Common myeloid progenitor, CD34-positive (primary cell): ENCODE results near the gene RASD2.

Source experiments
- CTCF ChIA-PET: fragments of 350-600 bp; sonication (Branson Sonifier 250); formaldehyde crosslinking; loops from one replicate; lab custom pipeline; 2021; ENCODE audit warnings: antibody characterized with exemption; lab: Charles Lee
- POLR2A ChIA-PET: fragments of 350-600 bp; sonication (Branson Sonifier 250); formaldehyde crosslinking; loops from one replicate; lab custom pipeline; 2021; ENCODE audit warnings: antibody characterized with exemption; lab: Charles Lee
- DNase-seq, 3 donors: peaks; one replicate each; pipeline versions ENCODE4 v3.0.0 to v3.0.0-alpha.2; 2013
- H3K27ac ChIP-seq, 2 experiments: 1 replicate in 1 of 2; 2 replicates in 1 of 2; pipeline ENCODE4 v1.7.0; 2013; ENCODE audit warnings: inconsistent platforms in 2 of 2, low read length in 2 of 2, mild to moderate bottlenecking in 2 of 2, low read depth in 1 of 2, moderate library complexity in 1 of 2; ENCODE audit not compliant: severe bottlenecking in 2 of 2, insufficient read depth in 1 of 2, poor library complexity in 1 of 2
- H3K27me3 ChIP-seq, 5 experiments: replicated peaks in 2 of 5; 1 replicate in 3 of 5; 2 replicates in 2 of 5; pipeline versions ENCODE4 v1.6.1 to v1.7.0; 2013; ENCODE audit warnings: low read length in 4 of 5, mild to moderate bottlenecking in 2 of 5, moderate library complexity in 2 of 5, inconsistent platforms in 1 of 5; ENCODE audit not compliant: insufficient read depth in 5 of 5, control insufficient read depth in 4 of 5
- H3K36me3 ChIP-seq, 4 experiments: 1 replicate in 2 of 4; 2 replicates in 2 of 4; pipeline versions ENCODE4 v1.6.1 to v1.7.0; 2013; ENCODE audit warnings: low read length in 3 of 4, control low read depth in 1 of 4, mild to moderate bottlenecking in 1 of 4; ENCODE audit not compliant: control insufficient read depth in 4 of 4, insufficient read depth in 4 of 4
- H3K4me1 ChIP-seq, 4 experiments: 1 replicate in 3 of 4; 2 replicates in 1 of 4; pipeline versions ENCODE4 v1.6.1 to v1.7.1; 2013; ENCODE audit warnings: low read length in 3 of 4, mild to moderate bottlenecking in 3 of 4, control low read depth in 1 of 4, inconsistent platforms in 1 of 4, moderate library complexity in 1 of 4; ENCODE audit not compliant: control insufficient read depth in 4 of 4, insufficient read depth in 4 of 4; ENCODE audit errors: control extremely low read depth in 1 of 4
- H3K4me3 ChIP-seq, 7 experiments: 1 replicate in 4 of 7; 2 replicates in 3 of 7; pipeline versions ENCODE4 v1.5.1 to v1.7.0; 2013; ENCODE audit warnings: mild to moderate bottlenecking in 7 of 7, low read length in 6 of 7, moderate library complexity in 6 of 7, inconsistent platforms in 2 of 7, low read depth in 2 of 7, control low read depth in 1 of 7; ENCODE audit not compliant: insufficient read depth in 4 of 7, control insufficient read depth in 1 of 7; ENCODE audit errors: extremely low read depth in 1 of 7
- H3K9me3 ChIP-seq, 5 experiments: 1 replicate in 4 of 5; 2 replicates in 1 of 5; pipeline versions ENCODE4 v1.6.1 to v1.7.1; 2013; ENCODE audit warnings: low read length in 4 of 5, mild to moderate bottlenecking in 2 of 5, inconsistent platforms in 1 of 5, low read depth in 1 of 5, moderate library complexity in 1 of 5; ENCODE audit not compliant: control insufficient read depth in 4 of 5, insufficient read depth in 2 of 5; ENCODE audit errors: control extremely low read depth in 1 of 5
- WGBS: methylation state at CpG from one replicate; pipeline ENCODE4 v1.1.5; 2013; ENCODE audit not compliant: insufficient coverage; 5-methylcytosine and 5-hydroxymethylcytosine counted together

Gene RASD2

DNA sequence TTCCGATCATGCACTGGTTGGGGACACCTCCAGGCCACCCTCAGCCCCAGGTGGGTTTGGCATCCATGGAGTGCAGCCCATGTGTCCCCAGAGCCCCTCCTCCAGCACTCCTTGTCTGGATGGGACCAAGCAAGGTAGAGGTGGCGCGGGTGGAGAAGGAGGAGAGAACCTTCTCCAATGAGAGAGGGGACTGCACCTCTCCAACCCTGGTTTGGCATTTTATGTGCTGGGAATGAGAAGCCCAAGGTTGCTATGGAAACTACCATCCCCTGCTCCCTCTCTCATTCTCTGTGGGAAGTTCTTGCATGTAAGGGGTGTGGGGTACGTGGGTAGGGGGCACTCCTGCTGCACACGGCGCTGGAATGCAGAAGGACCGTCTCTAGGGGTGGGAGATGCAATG lies 21.8 kb upstream of the RASD2 start:
- Histone ChIP-seq H3K9me3 (no peaks in the 10 kb centered on the region), H3K36me3 (no peaks in the 10 kb centered on the region), H3K27me3 (peaks cover 0 to 12% (median 0%) of the 10 kb centered on the region in 5 experiments), H3K4me1 (peaks cover 0 to 11% (median 6%) of the 10 kb centered on the region in 4 experiments), H3K27ac (no peak overlapping the region), H3K4me3 (no peak overlapping the region)
- POLR2A ChIA-PET: no interaction called here
- 91% methylated on average over 6 of the region's 7 CpGs for WGBS
- DNase-seq: no peak
- CTCF ChIA-PET: no interaction called here

DNA sequence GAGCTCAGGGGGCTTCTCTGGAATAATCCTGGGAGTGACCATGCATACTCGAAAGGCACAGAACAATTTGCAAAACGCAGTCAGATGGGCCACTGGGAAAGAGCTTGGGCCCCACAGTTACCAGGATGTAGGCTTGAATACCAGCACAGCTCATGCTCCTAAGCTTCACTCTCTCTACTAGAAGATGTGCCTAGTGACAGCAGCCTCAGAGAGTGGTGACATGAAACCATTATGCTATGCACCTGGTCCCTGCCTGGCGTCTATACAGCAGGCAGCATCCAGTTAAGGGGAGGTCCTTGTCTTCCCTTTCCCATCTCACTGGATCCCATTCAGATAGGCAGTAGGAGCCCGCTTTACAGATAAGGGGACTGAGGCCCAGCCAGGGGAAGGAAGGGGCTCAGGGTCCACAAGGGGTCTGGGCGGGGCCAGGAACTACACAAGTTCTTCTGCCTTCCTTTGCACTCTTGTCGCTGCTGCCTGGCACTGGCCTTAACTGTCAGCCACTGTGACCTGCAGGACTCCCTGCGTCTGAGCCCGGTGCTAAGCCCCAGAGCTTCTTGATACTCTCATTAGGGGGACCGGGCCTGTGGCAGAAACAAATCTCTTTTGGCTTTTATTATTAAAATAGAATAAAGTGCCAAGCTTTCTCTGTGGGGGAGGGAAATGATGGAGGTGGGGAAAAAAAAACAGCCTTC lies 21.2 kb upstream of the RASD2 start:
- Histone ChIP-seq H3K27ac (no peak overlapping the region), H3K4me3 (no peak overlapping the region), H3K27me3 (peaks cover 0 to 12% (median 0%) of the 10 kb centered on the region in 5 experiments), H3K9me3 (no peaks in the 10 kb centered on the region), H3K4me1 (peaks cover 0 to 11% (median 6%) of the 10 kb centered on the region in 4 experiments), H3K36me3 (no peaks in the 10 kb centered on the region)
- no peak for DNase-seq
- ChIA-PET CTCF (no interaction called here), POLR2A (no interaction called here)
- WGBS: 97% methylated on average over 5 of the region's 9 CpGs

DNA sequence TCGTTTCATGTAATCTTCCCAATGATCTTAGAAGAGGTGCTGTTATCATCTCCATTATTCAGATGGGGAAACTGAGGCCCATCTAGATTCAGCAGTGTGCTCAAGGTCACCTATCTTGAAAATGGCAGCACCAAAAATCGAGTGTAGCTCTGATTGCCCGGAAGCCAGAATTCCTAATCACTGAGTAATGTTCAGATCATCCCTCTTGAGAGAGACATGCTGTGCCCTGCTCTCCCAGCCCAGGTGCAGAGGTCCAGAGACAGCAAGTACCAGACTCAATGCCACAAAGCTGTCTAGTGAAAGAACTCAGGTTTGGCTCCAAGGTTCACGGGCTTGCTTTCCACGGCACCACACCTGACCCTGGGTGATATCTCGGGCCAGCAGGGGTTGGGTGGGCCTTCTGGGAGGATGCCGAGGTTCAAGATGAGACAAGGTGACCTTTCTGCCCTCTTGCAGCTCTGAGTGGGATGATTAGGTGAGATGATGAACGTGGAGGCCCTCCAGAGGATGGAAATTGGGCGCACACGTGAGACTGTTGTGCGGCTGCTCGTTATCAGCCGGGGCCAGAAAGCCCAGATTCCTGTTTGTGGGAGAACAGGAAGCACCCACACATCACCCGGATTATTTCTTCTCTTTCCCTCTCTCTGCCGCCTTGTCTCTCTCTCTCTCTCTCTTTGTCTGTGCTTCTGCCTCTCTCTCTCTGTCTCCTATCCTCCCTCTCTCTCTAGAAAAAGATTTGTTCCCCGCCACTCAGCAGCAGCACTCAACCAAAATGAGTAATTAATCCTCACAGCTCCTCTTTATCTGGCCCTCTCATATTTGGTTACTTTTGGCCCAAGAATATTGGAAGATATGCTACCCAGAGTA lies 19.0 kb upstream of the RASD2 start:
- ChIA-PET CTCF (interaction anchor here (1.0 kb wide), 3 partner anchors 20 to 171 kb away, joined by 3 to 4 read pairs (median 3); no protein-coding TSS in a partner anchor), POLR2A (no interaction called here)
- Histone ChIP-seq H3K27ac (no peak overlapping the region), H3K36me3 (no peaks in the 10 kb centered on the region), H3K9me3 (no peaks in the 10 kb centered on the region), H3K4me1 (peaks cover 0 to 11% (median 6%) of the 10 kb centered on the region in 4 experiments), H3K27me3 (peaks cover 0 to 12% (median 0%) of the 10 kb centered on the region in 5 experiments), H3K4me3 (no peak overlapping the region)
- WGBS: 49% methylated on average over 9 of the region's 16 CpGs
- peak; percentile 29 to 71 (median 57) for DNase-seq

DNA sequence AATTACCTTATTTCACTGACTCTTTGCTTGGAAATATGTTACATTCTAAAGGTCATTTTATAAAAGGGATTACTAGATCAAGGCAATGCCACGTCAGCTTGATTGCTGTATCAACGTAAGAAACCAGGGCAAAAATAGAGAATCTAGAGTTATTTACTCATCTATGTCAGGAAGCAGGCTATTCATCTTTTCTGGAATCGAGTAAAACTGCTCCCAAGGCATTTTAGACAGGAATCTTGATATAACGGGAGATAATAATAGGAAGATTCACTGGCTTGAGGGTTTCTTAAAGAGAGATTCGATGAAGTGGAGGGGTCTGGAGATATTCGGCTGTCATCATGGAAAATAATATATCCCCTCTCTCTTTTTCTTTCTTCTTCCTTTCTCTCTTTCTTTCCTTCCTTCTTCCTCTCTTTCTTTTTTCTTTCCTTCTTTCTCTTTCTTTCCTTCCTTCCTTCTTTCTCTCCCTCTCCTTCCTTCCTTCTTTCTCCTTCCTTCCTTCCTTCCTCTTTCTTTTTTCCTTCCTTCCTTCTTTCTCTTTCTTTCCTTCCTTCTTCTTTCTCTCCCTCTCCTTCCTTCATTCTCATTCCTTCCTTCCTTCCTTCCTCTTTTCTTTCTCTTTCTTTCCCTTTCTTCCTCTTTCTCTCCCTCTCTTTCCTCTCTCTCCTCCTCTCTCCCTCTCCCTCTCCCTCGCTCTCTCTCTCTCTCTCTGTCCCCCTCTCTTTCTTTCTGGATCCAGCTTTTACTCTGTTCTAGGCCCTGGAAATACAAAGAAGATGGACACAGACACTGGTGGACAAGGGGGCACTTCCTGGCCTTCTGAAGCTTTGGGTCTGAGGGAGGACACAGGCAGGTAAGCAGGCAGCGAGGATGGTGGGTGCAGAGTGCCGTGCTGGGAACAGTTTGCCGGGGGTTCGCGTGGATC lies 18.1 kb upstream of the RASD2 start:
- 75% methylated on average over 10 of the region's 12 CpGs for WGBS
- CTCF ChIA-PET: interaction anchor here (1.0 kb wide), 1 partner anchor 171 kb away, joined by 3 read pairs; no protein-coding TSS in a partner anchor
- POLR2A ChIA-PET: no interaction called here

DNA sequence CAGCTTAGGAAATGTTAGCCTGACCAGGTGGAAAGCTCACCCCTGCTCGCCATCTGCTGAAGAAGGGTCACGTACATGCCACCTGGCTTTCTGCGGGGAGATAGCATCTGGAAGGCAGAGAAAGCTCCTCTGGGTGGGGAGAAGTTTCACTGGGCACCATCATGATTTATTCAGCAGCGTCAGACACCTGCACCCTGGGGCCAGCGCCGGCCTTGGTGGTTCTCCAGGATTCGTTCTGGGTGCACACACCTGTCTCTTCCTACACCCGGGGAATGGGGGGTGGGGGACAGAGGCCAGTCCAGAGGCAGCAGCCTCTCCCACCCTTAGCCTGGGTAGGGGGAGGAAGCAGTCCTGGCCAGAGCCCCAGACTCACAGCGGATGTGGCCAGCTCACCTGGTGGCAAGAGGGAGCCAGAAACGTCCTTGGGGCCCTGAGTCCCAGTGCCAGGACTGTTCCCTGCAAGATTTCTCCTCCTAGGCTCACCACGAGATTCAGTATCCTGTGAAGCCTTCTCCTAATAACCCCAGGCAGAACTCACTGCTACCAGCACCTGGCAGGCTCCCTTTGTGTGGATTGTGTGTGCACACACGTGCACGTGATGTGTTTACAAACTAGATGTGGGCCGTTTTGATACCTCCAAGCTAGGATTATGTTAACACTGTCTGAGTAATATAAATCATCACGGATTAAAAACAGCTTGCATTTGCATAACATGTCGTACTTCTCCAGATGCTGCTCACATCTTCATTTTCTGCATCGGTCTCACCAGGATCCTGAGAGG lies 17.3 kb upstream of the RASD2 start:
- no peaks in the 10 kb centered on the region for H3K36me3 ChIP-seq
- peaks cover 0 to 6% (median 0%) of the 10 kb centered on the region in 5 experiments for H3K27me3 ChIP-seq
- no peak overlapping the region for H3K27ac ChIP-seq
- POLR2A ChIA-PET: no interaction called here
- DNase-seq: no peak
- H3K9me3 ChIP-seq: no peaks in the 10 kb centered on the region
- H3K4me1 ChIP-seq: peaks cover 0 to 11% (median 7%) of the 10 kb centered on the region in 4 experiments
- CTCF ChIA-PET: no interaction called here
- H3K4me3 ChIP-seq: no peak overlapping the region
- WGBS: 89% methylated on average over 10 of the region's 17 CpGs

More for the DNA sequence above, 18.1 kb upstream of the RASD2 start:
- no peak for DNase-seq
- no peaks in the 10 kb centered on the region for H3K36me3 ChIP-seq
- H3K27me3 ChIP-seq: peaks cover 0 to 9% (median 0%) of the 10 kb centered on the region in 5 experiments
- no peak overlapping the region for H3K27ac ChIP-seq
- no peak overlapping the region for H3K4me3 ChIP-seq
- no peaks in the 10 kb centered on the region for H3K9me3 ChIP-seq
- peaks cover 0 to 11% (median 6%) of the 10 kb centered on the region in 4 experiments for H3K4me1 ChIP-seq

DNA sequence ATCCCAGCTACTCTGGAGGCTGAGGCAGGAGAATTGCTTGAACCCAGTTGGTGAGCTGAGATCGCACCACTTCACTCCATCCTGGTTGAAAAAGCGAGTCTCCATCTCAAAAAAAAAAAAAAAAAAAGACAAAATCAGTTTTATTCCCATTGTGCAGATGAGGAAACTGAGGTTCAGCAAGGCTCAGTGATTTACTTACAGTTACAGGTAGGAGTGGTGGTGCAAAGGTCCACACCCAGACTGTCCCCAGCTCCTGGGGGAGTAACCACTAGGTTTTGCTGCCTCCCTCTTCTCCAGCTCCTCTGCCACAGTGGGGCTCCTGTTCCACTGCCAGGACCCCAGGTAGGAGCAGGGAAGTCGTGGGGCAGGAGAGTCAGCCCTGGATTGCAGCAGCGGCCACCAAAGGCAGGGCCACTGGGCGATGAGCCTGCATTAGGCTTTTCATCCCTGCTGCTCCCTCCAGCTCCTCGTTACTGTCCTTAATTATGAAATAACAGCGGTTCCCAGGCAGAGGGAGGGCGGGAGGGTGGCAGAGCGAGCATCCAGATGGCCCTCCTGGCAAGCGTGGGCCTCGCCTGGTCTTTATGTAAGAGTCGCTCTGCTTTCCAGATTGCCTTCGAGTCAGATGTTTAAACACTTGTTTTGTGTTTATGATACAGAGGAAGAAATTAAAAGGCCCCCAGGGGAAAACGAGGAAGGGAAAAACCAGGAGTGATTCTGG lies 15.5 kb upstream of the RASD2 start:
- Histone ChIP-seq H3K27ac (no peak overlapping the region), H3K36me3 (no peaks in the 10 kb centered on the region), H3K4me3 (no peak overlapping the region), H3K4me1 (peaks cover 0 to 11% (median 7%) of the 10 kb centered on the region in 4 experiments), H3K9me3 (peaks cover 0 to 10% (median 4%) of the 10 kb centered on the region in 5 experiments), H3K27me3 (peaks cover 0 to 6% (median 0%) of the 10 kb centered on the region in 5 experiments)
- POLR2A ChIA-PET: no interaction called here
- no peak for DNase-seq
- 94% methylated on average over 10 of the region's 14 CpGs for WGBS
- CTCF ChIA-PET: no interaction called here
